ENCODE results near the gene ARHGAP21. TPM values are rescaled to one million over a fixed set of nuclear protein-coding genes. Genes with fewer than 3 reads are reported as not detected.

The ARHGAP21 gene
- total and polyA plus RNA-seq, 2 donors (not counting 1 experiment from before 2014, with no cell fraction given) = 5.3 to 25.5 TPM

DNA sequence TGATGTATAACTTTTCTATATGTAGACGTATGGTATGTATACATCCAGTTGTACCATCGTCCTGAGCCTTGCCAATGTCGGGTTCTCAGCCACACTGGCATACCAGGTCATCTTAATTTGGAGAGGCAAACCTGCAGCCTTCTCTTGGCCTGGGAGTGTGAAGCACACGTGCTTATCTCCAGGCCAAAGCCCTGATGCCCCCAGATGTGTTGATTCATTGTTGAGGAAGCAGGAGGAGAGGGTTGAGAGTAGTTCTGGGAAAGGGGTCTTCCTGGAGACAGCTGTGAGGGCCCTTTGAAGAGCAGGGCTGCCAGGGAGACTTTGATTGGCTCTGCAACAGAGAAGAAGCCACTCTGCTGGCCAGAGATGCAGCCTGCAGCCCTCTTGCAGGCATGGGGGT lies 155.6 kb downstream of the ARHGAP21 start:
- Mint-ChIP-seq H3K4me1 (no peaks in the 10 kb centered on the region), H3K9me3 (ENCODE audit: insufficient read depth) (no peaks in the 10 kb centered on the region), H3K27ac (no peak overlapping the region), H3K4me3 (no peak overlapping the region), H3K27me3 (peaks cover 25% of the 10 kb centered on the region)
- ChIA-PET CTCF (no interaction called here), POLR2A (no interaction called here)
- ATAC-seq (ENCODE audit: low read depth) = no peak
- intact Hi-C loops (cut with micrococcal nuclease) = no loop called here
- no peak for TF ChIP-seq EZH2 (IDR thresholded peaks at IDR 0.05; ENCODE audit: borderline replicate concordance, insufficient read depth, low read depth, low read length, poor library complexity, severe bottlenecking)
- TF ChIP-seq, protein P1, sequence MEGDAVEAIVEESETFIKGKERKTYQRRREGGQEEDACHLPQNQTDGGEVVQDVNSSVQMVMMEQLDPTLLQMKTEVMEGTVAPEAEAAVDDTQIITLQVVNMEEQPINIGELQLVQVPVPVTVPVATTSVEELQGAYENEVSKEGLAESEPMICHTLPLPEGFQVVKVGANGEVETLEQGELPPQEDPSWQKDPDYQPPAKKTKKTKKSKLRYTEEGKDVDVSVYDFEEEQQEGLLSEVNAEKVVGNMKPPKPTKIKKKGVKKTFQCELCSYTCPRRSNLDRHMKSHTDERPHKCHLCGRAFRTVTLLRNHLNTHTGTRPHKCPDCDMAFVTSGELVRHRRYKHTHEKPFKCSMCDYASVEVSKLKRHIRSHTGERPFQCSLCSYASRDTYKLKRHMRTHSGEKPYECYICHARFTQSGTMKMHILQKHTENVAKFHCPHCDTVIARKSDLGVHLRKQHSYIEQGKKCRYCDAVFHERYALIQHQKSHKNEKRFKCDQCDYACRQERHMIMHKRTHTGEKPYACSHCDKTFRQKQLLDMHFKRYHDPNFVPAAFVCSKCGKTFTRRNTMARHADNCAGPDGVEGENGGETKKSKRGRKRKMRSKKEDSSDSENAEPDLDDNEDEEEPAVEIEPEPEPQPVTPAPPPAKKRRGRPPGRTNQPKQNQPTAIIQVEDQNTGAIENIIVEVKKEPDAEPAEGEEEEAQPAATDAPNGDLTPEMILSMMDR (IDR thresholded peaks at IDR 0.05) = no peak
- Histone ChIP-seq H3K9ac (ENCODE audit: low read length) (no peak overlapping the region), H3K4me2 (replicated peaks; ENCODE audit: low read depth, low read length, poor library complexity, severe bottlenecking) (no peak overlapping the region), H3K27me3 (replicated peaks in 1 of 4; ENCODE audit: control extremely low read depth in 1 of 4, control insufficient read depth in 3 of 4, insufficient read depth in 4 of 4, low read length in 3 of 4) (no peaks in the 10 kb centered on the region), H3K79me2 (ENCODE audit: control insufficient read depth, insufficient read depth, low read length) (no peaks in the 10 kb centered on the region), H3K4me1 (ENCODE audit: control insufficient read depth in 2 of 2, insufficient read depth in 2 of 2, low read length in 2 of 2) (no peaks in the 10 kb centered on the region), H3K9me3 (ENCODE audit: control extremely low read depth in 1 of 3, control insufficient read depth in 2 of 3, insufficient read depth in 1 of 3, low read length in 2 of 3) (no peaks in the 10 kb centered on the region), H3K36me3 (replicated peaks in 1 of 2; ENCODE audit: control extremely low read depth in 1 of 2, control insufficient read depth in 1 of 2, extremely low read depth in 1 of 2, insufficient read depth in 2 of 2, low read length in 1 of 2) (no peaks in the 10 kb centered on the region), H3K27ac (ENCODE audit: low read length in 2 of 2) (no peak overlapping the region), H2AFZ (ENCODE audit: insufficient read depth, low read depth, low read length, poor library complexity, severe bottlenecking) (no peak overlapping the region), H3K4me3 (ENCODE audit: control extremely low read depth in 1 of 5, extremely low read depth in 1 of 5, insufficient read depth in 1 of 5, low read depth in 2 of 5, low read length in 4 of 5) (no peak overlapping the region), H4K20me1 (ENCODE audit: control insufficient read depth, insufficient read depth, low read length, poor library complexity, severe bottlenecking) (no peaks in the 10 kb centered on the region)
- WGBS (ENCODE audit: insufficient coverage) = 93% methylated on average over 3 of the region's 4 CpGs
- no peak for DNase-seq

DNA sequence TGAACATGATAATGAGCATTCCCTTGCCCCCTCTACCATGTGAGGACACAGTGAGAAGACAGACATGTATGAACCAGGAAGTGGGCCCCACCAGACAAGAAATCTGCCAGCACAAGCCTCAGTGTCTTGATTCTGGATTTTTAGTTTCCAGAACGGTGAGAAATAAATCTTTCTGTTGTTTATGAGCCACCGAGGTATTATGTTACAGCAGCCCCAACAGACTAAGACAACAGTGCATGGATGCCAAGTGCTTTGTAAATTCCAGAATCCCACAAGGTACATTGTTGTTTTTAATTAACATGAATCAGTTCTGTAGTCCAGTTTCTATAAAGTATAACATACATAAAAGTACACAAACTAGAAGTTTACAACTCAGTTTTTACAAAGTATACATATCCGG lies 162.2 kb downstream of the ARHGAP21 start:
- ATAC-seq (ENCODE audit: low read depth) = no peak

More for the DNA sequence above, 162.2 kb downstream of the ARHGAP21 start:
- peaks cover 10% of the 10 kb centered on the region for H3K27me3 Mint-ChIP-seq
- no peak overlapping the region for H3K4me3 ChIP-seq (ENCODE audit: control extremely low read depth in 1 of 5, extremely low read depth in 1 of 5, insufficient read depth in 1 of 5, low read depth in 2 of 5, low read length in 4 of 5)
- CTCF ChIA-PET = no interaction called here
- no peak overlapping the region for H3K9ac ChIP-seq (ENCODE audit: low read length)
- TF ChIP-seq, protein P1 (IDR thresholded peaks at IDR 0.05) = no peak
- TF ChIP-seq EZH2 (IDR thresholded peaks at IDR 0.05; ENCODE audit: borderline replicate concordance, insufficient read depth, low read depth, low read length, poor library complexity, severe bottlenecking) = no peak
- no peaks in the 10 kb centered on the region for H3K36me3 ChIP-seq (replicated peaks in 1 of 2; ENCODE audit: control extremely low read depth in 1 of 2, control insufficient read depth in 1 of 2, extremely low read depth in 1 of 2, insufficient read depth in 2 of 2, low read length in 1 of 2)
- H3K4me2 ChIP-seq (replicated peaks; ENCODE audit: low read depth, low read length, poor library complexity, severe bottlenecking) = no peak overlapping the region
- intact Hi-C loops (cut with micrococcal nuclease) = no loop called here
- no peaks in the 10 kb centered on the region for H3K4me1 ChIP-seq (ENCODE audit: control insufficient read depth in 2 of 2, insufficient read depth in 2 of 2, low read length in 2 of 2)
- no peaks in the 10 kb centered on the region for H3K27me3 ChIP-seq (replicated peaks in 1 of 4; ENCODE audit: control extremely low read depth in 1 of 4, control insufficient read depth in 3 of 4, insufficient read depth in 4 of 4, low read length in 3 of 4)
- no peaks in the 10 kb centered on the region for H3K4me1 Mint-ChIP-seq
- no peak overlapping the region for H3K4me3 Mint-ChIP-seq
- no peak overlapping the region for H3K27ac ChIP-seq (ENCODE audit: low read length in 2 of 2)
- H3K9me3 Mint-ChIP-seq (ENCODE audit: insufficient read depth) = no peaks in the 10 kb centered on the region
- H2AFZ ChIP-seq (ENCODE audit: insufficient read depth, low read depth, low read length, poor library complexity, severe bottlenecking) = no peak overlapping the region
- no CpG with 5 or more reads among the region's 3 CpGs for WGBS (ENCODE audit: insufficient coverage)
- no peak for DNase-seq
- no peak overlapping the region for H3K27ac Mint-ChIP-seq
- no peaks in the 10 kb centered on the region for H4K20me1 ChIP-seq (ENCODE audit: control insufficient read depth, insufficient read depth, low read length, poor library complexity, severe bottlenecking)
- POLR2A ChIA-PET = no interaction called here
- H3K9me3 ChIP-seq (ENCODE audit: control extremely low read depth in 1 of 3, control insufficient read depth in 2 of 3, insufficient read depth in 1 of 3, low read length in 2 of 3) = peaks cover 0 to 3% (median 0%) of the 10 kb centered on the region in 3 donors
- H3K79me2 ChIP-seq (ENCODE audit: control insufficient read depth, insufficient read depth, low read length) = no peaks in the 10 kb centered on the region

Measured in B cell (primary cell).